ENCODE data around the gene LEMD2.

Gene LEMD2

DNA sequence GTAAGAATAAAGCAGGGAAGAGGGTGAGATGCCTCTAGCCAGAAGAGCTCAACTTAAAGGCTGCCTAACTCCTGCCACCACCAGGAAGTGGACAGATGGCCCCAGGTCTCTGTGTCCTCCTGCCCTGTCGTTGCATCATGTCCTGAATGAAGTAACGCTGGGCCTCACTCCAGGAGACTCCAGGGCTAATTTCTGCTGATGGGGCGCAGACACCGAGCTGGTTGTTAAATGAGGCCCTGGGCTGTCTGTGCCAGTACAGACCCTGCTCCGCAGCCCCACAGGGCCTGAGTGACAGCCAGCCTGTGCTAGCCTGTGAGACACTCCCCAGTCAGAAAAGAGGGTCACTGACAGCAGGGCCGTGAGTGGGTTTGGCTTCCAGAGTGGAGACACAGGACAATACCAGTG is 48.7 kb downstream of the LEMD2 start:
- no peak overlapping the region for H3K4me3 ChIP-seq (ENCODE audit: low read length)
- DNase-seq (ENCODE audit: low read depth): no peak
- TF ChIP-seq, protein P1, sequence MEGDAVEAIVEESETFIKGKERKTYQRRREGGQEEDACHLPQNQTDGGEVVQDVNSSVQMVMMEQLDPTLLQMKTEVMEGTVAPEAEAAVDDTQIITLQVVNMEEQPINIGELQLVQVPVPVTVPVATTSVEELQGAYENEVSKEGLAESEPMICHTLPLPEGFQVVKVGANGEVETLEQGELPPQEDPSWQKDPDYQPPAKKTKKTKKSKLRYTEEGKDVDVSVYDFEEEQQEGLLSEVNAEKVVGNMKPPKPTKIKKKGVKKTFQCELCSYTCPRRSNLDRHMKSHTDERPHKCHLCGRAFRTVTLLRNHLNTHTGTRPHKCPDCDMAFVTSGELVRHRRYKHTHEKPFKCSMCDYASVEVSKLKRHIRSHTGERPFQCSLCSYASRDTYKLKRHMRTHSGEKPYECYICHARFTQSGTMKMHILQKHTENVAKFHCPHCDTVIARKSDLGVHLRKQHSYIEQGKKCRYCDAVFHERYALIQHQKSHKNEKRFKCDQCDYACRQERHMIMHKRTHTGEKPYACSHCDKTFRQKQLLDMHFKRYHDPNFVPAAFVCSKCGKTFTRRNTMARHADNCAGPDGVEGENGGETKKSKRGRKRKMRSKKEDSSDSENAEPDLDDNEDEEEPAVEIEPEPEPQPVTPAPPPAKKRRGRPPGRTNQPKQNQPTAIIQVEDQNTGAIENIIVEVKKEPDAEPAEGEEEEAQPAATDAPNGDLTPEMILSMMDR (IDR thresholded peaks at IDR 0.05; ENCODE audit: insufficient read depth, low read depth, low read length, missing control alignments): no peak

DNA sequence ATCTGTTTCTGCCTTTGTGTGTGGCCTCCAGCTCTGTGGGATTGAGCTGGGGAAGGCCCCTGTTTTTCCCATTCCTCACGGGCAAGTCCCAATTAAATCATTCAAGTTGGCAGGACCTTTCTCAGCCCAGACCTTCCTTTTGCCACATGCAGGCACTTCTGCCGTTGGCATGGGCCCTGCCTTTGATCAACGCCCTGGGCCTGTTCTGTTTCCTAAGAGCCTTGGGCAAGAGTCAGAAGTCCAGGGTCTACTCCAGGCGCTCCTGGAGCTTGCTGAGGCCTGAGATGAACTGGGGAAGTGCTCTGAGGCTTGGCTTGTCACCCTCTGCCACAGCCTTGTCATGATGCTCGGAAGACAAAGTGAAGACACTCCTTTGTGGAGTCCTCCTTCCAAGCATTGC is 49.4 kb downstream of the LEMD2 start:
- no peak overlapping the region for H3K4me3 ChIP-seq (ENCODE audit: low read length)
- TF ChIP-seq, protein P1 (IDR thresholded peaks at IDR 0.05; ENCODE audit: insufficient read depth, low read depth, low read length, missing control alignments): no peak
- DNase-seq (ENCODE audit: low read depth): no peak

DNA sequence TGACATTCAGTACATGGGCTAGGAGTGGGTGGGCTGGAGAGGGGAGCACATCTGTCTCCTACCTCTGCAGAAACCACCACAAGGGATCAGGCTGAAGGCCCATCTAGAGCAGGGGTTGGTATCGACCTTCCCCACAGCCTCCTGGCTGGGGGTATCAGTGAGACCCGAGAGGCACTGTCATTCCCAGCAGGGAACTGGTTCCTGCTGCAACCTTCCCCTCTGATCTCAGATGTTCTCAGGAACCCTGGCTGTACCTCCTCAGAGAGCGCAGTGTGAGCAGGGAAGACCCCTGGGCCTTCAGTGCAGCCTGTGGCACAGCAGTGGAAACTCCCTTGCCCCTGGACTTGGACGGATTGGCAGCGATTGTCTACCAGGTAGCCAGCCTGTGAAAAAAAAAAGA is 50.1 kb downstream of the LEMD2 start:
- no peak for DNase-seq (ENCODE audit: low read depth)
- H3K4me3 ChIP-seq (ENCODE audit: low read length): no peak overlapping the region
- TF ChIP-seq, protein P1 (IDR thresholded peaks at IDR 0.05; ENCODE audit: insufficient read depth, low read depth, low read length, missing control alignments): no peak

DNA sequence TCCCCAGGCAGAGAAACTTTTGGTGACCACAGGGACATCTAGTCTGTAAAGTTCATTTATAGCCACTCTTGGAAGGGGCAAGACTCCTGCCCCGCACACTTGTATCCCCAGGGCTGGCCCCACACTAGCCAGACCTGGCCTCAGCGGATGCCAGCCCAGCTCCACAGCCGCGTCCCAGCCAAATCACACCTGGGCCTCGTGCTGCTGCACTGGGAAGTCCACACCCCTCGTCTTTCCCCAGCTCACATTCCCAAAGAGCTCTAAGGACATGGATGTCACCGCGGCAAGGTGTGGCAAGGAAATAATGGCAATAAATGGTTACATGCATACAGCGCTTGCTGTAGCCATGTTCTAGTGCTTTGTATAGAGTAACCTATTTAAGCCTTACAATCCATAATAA is 50.8 kb downstream of the LEMD2 start:
- TF ChIP-seq, protein P1 (IDR thresholded peaks at IDR 0.05; ENCODE audit: insufficient read depth, low read depth, low read length, missing control alignments): no peak
- no peak for DNase-seq (ENCODE audit: low read depth)
- H3K4me3 ChIP-seq (ENCODE audit: low read length): no peak overlapping the region

DNA sequence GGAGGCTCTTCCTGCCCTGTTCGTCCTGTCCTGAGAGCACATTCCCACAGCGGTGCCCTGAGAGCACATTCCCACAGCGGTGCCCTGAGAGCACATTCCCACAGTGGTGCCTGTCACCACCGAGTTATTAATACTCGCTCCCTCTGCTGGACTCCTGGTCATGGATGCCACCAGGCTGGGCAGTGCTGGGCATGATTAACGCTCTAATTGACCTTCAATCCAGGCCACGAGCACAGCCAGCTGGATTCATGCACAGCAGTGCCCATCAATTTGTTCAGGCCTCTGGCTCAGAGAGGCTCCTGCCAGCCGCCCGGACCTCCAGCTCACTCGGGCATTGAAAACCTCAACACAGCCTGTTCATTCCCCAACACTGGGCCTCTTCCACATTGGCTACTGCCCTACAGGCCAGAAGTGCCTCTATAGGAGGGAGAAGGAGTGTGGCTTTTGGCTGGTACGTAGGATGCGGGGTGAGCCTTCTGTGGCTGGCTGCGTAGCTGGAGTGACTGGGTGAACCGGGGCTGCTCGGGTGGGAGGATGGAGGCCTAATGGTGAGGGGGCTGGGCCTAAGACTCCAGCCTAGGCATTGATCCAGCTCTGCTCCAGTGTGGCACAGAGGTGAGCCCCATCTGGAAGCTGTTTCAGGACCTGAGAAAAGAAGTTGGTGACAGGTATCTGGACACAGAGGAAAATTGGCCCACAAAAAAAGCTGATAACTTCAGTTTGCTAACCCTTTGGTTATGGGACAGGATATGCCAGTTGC is 51.5 kb downstream of the LEMD2 start:
- TF ChIP-seq, protein P1 (IDR thresholded peaks at IDR 0.05; ENCODE audit: insufficient read depth, low read depth, low read length, missing control alignments): no peak
- no peak overlapping the region for H3K4me3 ChIP-seq (ENCODE audit: low read length)
- DNase-seq (ENCODE audit: low read depth): no peak

DNA sequence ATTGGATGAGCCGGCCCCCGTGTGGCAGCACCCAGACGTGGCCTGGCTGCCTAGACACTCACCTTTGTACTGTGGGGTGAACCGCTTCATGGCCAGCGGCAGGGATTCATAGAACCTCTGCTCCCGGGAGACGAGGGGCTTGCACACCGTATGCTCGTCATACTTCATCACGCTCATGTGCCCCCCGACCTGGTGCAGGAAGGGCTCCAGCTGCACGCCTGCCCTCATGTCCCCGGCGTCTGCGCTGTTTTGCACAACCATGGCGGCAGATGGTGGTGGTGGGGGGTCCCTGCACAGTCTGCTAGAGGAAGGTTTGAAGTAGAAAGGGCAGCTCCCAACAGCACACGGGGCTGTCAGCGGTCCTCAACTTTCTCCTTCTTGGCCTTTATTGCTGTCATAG is 53.7 kb downstream of the LEMD2 start:
- no peak for DNase-seq (ENCODE audit: low read depth)
- TF ChIP-seq, protein P1 (IDR thresholded peaks at IDR 0.05; ENCODE audit: insufficient read depth, low read depth, low read length, missing control alignments): no peak
- no peak overlapping the region for H3K4me3 ChIP-seq (ENCODE audit: low read length)

DNA sequence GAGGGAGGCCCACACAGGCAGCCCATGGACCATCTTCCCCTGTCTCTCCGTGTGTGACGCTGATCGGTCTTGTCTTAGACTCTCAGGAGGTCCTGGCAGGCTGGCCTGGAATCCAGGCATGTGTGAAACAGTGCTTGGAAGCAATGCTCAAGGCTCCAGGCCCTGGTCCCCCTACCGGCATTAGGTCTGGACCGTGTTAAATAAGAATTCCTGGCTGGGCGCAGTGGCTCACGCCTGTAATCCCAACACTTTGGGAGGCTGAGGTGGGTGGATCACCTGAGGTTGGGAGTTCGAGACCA is 55.3 kb downstream of the LEMD2 start:
- no peak for DNase-seq (ENCODE audit: low read depth)
- TF ChIP-seq, protein P1 (IDR thresholded peaks at IDR 0.05; ENCODE audit: insufficient read depth, low read depth, low read length, missing control alignments): no peak
- no peak overlapping the region for H3K4me3 ChIP-seq (ENCODE audit: low read length)
